HCT116 (cell line): ENCODE measurements around the gene RASAL2. TPM values are rescaled to one million over a fixed set of nuclear protein-coding genes. Genes with fewer than 3 reads are reported as not detected.

Experiments
- ATAC-seq: fragments of 200-7000 bp; cut with Tn5 transposase; 2 replicates; pipeline ENCODE4 v1.9.1; 2020; ENCODE audit warnings: mild to moderate bottlenecking, moderate library complexity
- BruUV-seq: library from RNA; stranded (reverse); fragments of 400-500 nt; replicated peaks from 2 replicates; lab custom pipeline; 2021; lab: Mats Ljungman, UMichigan
- CTCF ChIA-PET: fragments of 300-600 bp; sonication (Branson Sonifier 250); formaldehyde crosslinking; loops from one replicate; lab custom pipeline; 2021; ENCODE audit warnings: antibody characterized with exemption; lab: Charles Lee
- POLR2A ChIA-PET: fragments of 300-600, 350-600 bp; sonication (Branson Sonifier 250); formaldehyde crosslinking; loops from one replicate; lab custom pipeline; 2021; ENCODE audit warnings: antibody characterized with exemption; lab: Charles Lee
- RAD21 ChIA-PET, 2 experiments: fragments of 300-600 bp; sonication (Branson Sonifier 250); formaldehyde crosslinking; loops; one replicate each; lab custom pipeline; 2023; ENCODE audit warnings: low total read pairs in 2 of 2; ENCODE audit not compliant: uncharacterized antibody in 2 of 2, unreplicated experiment in 2 of 2, low non-redundant PET in 1 of 2; lab: Charles Lee
- DNase-seq: peaks from one replicate; pipeline ENCODE4 v3.0.0-alpha.2; 2010; ENCODE audit warnings: low read depth, low spot score
- H2AFZ ChIP-seq: fragments of 200-600 bp; shearing (Covaris generic), sonication (generic); 2 replicates; pipeline ENCODE4 v1.6.1; 2017; ENCODE audit warnings: low read depth, mixed run types, mixed read lengths, antibody characterized with exemption, low read length; ENCODE audit not compliant: poor library complexity, severe bottlenecking
- H3K27ac ChIP-seq: 2 replicates; pipeline ENCODE4 v1.5.1; 2012; ENCODE audit warnings: low read depth, low read length
- H3K27me3 ChIP-seq: fragments of 200-600 bp; sonication (generic); 2 replicates; pipeline ENCODE4 v1.6.1; 2016; ENCODE audit warnings: mixed run types, low read length, mixed read lengths; ENCODE audit not compliant: insufficient read depth
- H3K36me3 ChIP-seq, 2 experiments: fragments of 200-500 bp in 1 of 2; fragments of 200-600 bp in 1 of 2; sonication (Bioruptor generic) in 1 of 2; sonication (generic) in 1 of 2; 2 replicates each; pipeline versions ENCODE4 v1.5.1 to v1.6.1; 2014 to 2016; ENCODE audit warnings: low read length in 2 of 2, inconsistent platforms in 1 of 2, mixed read lengths in 1 of 2, mixed run types in 1 of 2; ENCODE audit not compliant: insufficient read depth in 2 of 2, control insufficient read depth in 1 of 2
- H3K4me1 ChIP-seq, 2 experiments: fragments of 200-600 bp in 1 of 2; sonication (generic) in 1 of 2; 2 replicates each; pipeline versions ENCODE4 v1.5.1 to v1.6.1; 2012 to 2017; ENCODE audit warnings: low read length in 2 of 2, inconsistent platforms in 1 of 2, mild to moderate bottlenecking in 1 of 2, mixed read lengths in 1 of 2, mixed run types in 1 of 2, moderate library complexity in 1 of 2; ENCODE audit not compliant: insufficient read depth in 2 of 2, control insufficient read depth in 1 of 2
- H3K4me2 ChIP-seq: fragments of 200-600 bp; sonication (generic); 2 replicates; pipeline ENCODE4 v1.6.1; 2017; ENCODE audit warnings: mixed run types, low read length, mixed read lengths
- H3K4me3 ChIP-seq, 2 experiments: fragments of 200-600 bp in 1 of 2; sonication (generic) in 1 of 2; replicated peaks in 1 of 2; 2 replicates each; pipeline ENCODE4 v1.5.1; 2011 to 2016; ENCODE audit warnings: low read length in 2 of 2, control low read depth in 1 of 2, low read depth in 1 of 2, mild to moderate bottlenecking in 1 of 2, mixed read lengths in 1 of 2, mixed run types in 1 of 2
- H3K79me2 ChIP-seq: fragments of 200-600 bp; sonication (generic); 2 replicates; pipeline ENCODE4 v1.6.1; 2017; ENCODE audit warnings: mild to moderate bottlenecking, mixed run types, low read length, moderate library complexity, mixed read lengths; ENCODE audit not compliant: insufficient read depth
- H3K9ac ChIP-seq: fragments of 200-600 bp; sonication (generic); 2 replicates; pipeline ENCODE4 v1.6.1; 2016; ENCODE audit warnings: low read length, mixed read lengths
- H3K9me2 ChIP-seq: fragments of 200-600 bp; sonication (generic), shearing (Covaris generic); 2 replicates; pipeline ENCODE4 v1.6.1; 2017; ENCODE audit warnings: mixed run types, mild to moderate bottlenecking, moderate library complexity; ENCODE audit not compliant: insufficient read depth
- H3K9me3 ChIP-seq, 2 experiments: fragments of 200-500 bp in 1 of 2; fragments of 200-600 bp in 1 of 2; sonication (Bioruptor generic) in 1 of 2; sonication (generic) in 1 of 2; 2 replicates each; pipeline ENCODE4 v1.6.1; 2014 to 2017; ENCODE audit warnings: low read length in 2 of 2, mixed read lengths in 2 of 2, inconsistent platforms in 1 of 2, low read depth in 1 of 2, mild to moderate bottlenecking in 1 of 2, mixed run types in 1 of 2, moderate library complexity in 1 of 2; ENCODE audit not compliant: control insufficient read depth in 1 of 2, insufficient read depth in 1 of 2
- H4K20me1 ChIP-seq: fragments of 200-600 bp; sonication (generic), shearing (Covaris generic); 2 replicates; pipeline ENCODE4 v1.6.1; 2017; ENCODE audit warnings: mixed run types, mild to moderate bottlenecking, moderate library complexity; ENCODE audit not compliant: insufficient read depth
- ATF3 ChIP-seq: IDR thresholded peaks from 2 replicates; pipeline ENCODE4 v1.6.1; 2012
- CEBPB ChIP-seq: IDR thresholded peaks from 2 replicates; pipeline ENCODE4 v1.6.1; 2012; ENCODE audit warnings: low read depth
- ELF1 ChIP-seq: IDR thresholded peaks from 2 replicates; pipeline ENCODE4 v1.6.1; 2012; ENCODE audit warnings: low read depth, borderline replicate concordance
- EZH2 ChIP-seq: fragments of 200-600 bp; sonication (generic); IDR thresholded peaks from 2 replicates; pipeline ENCODE4 v1.6.1; 2017; ENCODE audit warnings: antibody characterized with exemption, mixed run types
- EZH2phosphoT487 ChIP-seq: fragments of 200-600 bp; IDR thresholded peaks from 2 replicates; pipeline ENCODE4 v1.6.1; 2018; ENCODE audit warnings: antibody characterized with exemption, borderline replicate concordance
- FOSL1 ChIP-seq: IDR thresholded peaks from 2 replicates; pipeline ENCODE4 v1.6.1; 2012; ENCODE audit warnings: low read depth
- JUND ChIP-seq: IDR thresholded peaks from 2 replicates; pipeline ENCODE4 v1.6.1; 2012
- RAD21 ChIP-seq: IDR thresholded peaks from 2 replicates; pipeline ENCODE4 v1.6.1; 2012; ENCODE audit warnings: low read depth, mild to moderate bottlenecking
- SP1 ChIP-seq: IDR thresholded peaks from 2 replicates; pipeline ENCODE4 v1.6.1; 2012; ENCODE audit warnings: low read depth
- SRF ChIP-seq: IDR thresholded peaks from 2 replicates; pipeline ENCODE4 v1.6.1; 2012; ENCODE audit warnings: low read depth
- YY1 ChIP-seq: IDR thresholded peaks from 2 replicates; pipeline ENCODE4 v1.6.1; 2011; ENCODE audit warnings: low read length, low read depth, moderate library complexity, mild to moderate bottlenecking; ENCODE audit not compliant: insufficient replicate concordance; ENCODE audit errors: extremely low read depth
- ZBTB33 ChIP-seq: IDR thresholded peaks from 2 replicates; pipeline ENCODE4 v1.6.1; 2011; ENCODE audit warnings: mild to moderate bottlenecking, low read length, moderate library complexity; ENCODE audit not compliant: insufficient replicate concordance; ENCODE audit errors: extremely low read depth
- ZFX ChIP-seq: fragments of 450-650 bp; IDR thresholded peaks from 2 replicates; pipeline ENCODE4 v1.6.1; 2017
- intact Hi-C: fragments of 100-400 bp; cut with micrococcal nuclease; formaldehyde crosslinking; loops from 2 replicates; pipeline ENCODE4 v1.10.0; 2022
- total RNA-seq: library from RNA; stranded (reverse); gene quantifications from one replicate; pipeline ENCODE4 v1.2.1, GENCODE V29; 2021; ENCODE audit not compliant: unreplicated experiment
- TF ChIP-seq, protein P1 (sequence below), 3 experiments: fragments of 200-600 bp in 1 of 3; sonication (generic) in 1 of 3; IDR thresholded peaks in 2 of 3; conservative IDR thresholded peaks in 1 of 3; 2 replicates each; pipeline ENCODE4 v1.5.1; 2012 to 2017; ENCODE audit warnings: low read depth in 2 of 3, low read length in 2 of 3, antibody characterized with exemption in 1 of 3, borderline replicate concordance in 1 of 3, control low read depth in 1 of 3, mild to moderate bottlenecking in 1 of 3, mixed read lengths in 1 of 3, mixed run types in 1 of 3, moderate library complexity in 1 of 3; ENCODE audit not compliant: insufficient read depth in 1 of 3
- TF ChIP-seq, protein P2 (sequence below): IDR thresholded peaks from 2 replicates; pipeline ENCODE4 v1.6.1; 2012; ENCODE audit warnings: low read depth

RASAL2 gene
- total RNA-seq, 1 experiment from 2014 or later: 11.7 TPM

GRCh38 chr1:178458203-178458602, 364.3 kb downstream of the RASAL2 start (continued):
- TF ChIP-seq ZBTB33: no peak
- TF ChIP-seq, all 23 proteins: peak for 0

DNA sequence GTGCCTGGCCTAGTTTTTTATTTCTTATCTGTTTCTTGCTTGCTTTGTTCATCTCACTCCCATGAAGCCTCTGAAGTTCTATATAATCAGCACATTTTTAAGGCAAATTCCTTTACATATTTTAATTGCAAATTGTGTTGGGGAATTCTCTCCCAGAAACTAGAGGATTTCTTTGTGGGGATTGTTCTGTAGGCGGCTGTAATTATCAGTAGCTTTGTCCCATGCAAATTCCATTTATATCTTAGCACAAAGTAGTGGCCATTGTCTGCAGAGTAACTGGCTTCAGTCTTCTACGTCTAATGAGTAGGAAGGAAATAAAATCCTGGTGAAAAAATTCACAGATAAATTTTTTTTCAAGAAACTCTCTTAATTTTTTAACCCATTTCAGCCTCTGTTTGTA, 367.2 kb downstream of the RASAL2 start:
- intact Hi-C loops: no loop called here
- H3K4me2 ChIP-seq: no peak overlapping the region
- TF ChIP-seq FOSL1 (no peak), EZH2phosphoT487 (no peak), ZBTB33 (no peak), EZH2 (no peak), SRF (no peak), ATF3 (no peak), RAD21 (no peak), SP1 (no peak), JUND (no peak), YY1 (no peak), ZFX (no peak), ELF1 (no peak), CEBPB (no peak)
- TF ChIP-seq, protein P1, sequence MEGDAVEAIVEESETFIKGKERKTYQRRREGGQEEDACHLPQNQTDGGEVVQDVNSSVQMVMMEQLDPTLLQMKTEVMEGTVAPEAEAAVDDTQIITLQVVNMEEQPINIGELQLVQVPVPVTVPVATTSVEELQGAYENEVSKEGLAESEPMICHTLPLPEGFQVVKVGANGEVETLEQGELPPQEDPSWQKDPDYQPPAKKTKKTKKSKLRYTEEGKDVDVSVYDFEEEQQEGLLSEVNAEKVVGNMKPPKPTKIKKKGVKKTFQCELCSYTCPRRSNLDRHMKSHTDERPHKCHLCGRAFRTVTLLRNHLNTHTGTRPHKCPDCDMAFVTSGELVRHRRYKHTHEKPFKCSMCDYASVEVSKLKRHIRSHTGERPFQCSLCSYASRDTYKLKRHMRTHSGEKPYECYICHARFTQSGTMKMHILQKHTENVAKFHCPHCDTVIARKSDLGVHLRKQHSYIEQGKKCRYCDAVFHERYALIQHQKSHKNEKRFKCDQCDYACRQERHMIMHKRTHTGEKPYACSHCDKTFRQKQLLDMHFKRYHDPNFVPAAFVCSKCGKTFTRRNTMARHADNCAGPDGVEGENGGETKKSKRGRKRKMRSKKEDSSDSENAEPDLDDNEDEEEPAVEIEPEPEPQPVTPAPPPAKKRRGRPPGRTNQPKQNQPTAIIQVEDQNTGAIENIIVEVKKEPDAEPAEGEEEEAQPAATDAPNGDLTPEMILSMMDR (IDR thresholded peaks at IDR 0.05 in 2 of 3, conservative IDR thresholded peaks at IDR 0.05 in 1 of 3; ENCODE audit: borderline replicate concordance in 1 of 3, insufficient read depth in 1 of 3, low read depth in 2 of 3, low read length in 2 of 3): no peak
- TF ChIP-seq, protein P2, sequence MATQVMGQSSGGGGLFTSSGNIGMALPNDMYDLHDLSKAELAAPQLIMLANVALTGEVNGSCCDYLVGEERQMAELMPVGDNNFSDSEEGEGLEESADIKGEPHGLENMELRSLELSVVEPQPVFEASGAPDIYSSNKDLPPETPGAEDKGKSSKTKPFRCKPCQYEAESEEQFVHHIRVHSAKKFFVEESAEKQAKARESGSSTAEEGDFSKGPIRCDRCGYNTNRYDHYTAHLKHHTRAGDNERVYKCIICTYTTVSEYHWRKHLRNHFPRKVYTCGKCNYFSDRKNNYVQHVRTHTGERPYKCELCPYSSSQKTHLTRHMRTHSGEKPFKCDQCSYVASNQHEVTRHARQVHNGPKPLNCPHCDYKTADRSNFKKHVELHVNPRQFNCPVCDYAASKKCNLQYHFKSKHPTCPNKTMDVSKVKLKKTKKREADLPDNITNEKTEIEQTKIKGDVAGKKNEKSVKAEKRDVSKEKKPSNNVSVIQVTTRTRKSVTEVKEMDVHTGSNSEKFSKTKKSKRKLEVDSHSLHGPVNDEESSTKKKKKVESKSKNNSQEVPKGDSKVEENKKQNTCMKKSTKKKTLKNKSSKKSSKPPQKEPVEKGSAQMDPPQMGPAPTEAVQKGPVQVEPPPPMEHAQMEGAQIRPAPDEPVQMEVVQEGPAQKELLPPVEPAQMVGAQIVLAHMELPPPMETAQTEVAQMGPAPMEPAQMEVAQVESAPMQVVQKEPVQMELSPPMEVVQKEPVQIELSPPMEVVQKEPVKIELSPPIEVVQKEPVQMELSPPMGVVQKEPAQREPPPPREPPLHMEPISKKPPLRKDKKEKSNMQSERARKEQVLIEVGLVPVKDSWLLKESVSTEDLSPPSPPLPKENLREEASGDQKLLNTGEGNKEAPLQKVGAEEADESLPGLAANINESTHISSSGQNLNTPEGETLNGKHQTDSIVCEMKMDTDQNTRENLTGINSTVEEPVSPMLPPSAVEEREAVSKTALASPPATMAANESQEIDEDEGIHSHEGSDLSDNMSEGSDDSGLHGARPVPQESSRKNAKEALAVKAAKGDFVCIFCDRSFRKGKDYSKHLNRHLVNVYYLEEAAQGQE: no peak
- no peak overlapping the region for H2AFZ ChIP-seq
- H3K4me3 ChIP-seq: no peak overlapping the region
- H3K4me1 ChIP-seq: no peaks in the 10 kb centered on the region
- H4K20me1 ChIP-seq: no peaks in the 10 kb centered on the region
- ATAC-seq: no peak
- H3K9me2 ChIP-seq: no peaks in the 10 kb centered on the region
- no peaks in the 10 kb centered on the region for H3K27me3 ChIP-seq
- no peak for DNase-seq
- no peaks in the 10 kb centered on the region for H3K79me2 ChIP-seq
- POLR2A ChIA-PET: no interaction called here
- RAD21 ChIA-PET: no interaction called here
- H3K36me3 ChIP-seq: no peaks in the 10 kb centered on the region
- H3K9me3 ChIP-seq: no peaks in the 10 kb centered on the region
- CTCF ChIA-PET: no interaction called here
- no TSS peak for BruUV-seq
- no peak overlapping the region for H3K9ac ChIP-seq
- no peak overlapping the region for H3K27ac ChIP-seq
